HG02870 (cell line): ENCODE data around the gene OR52E6.

Experiments used
- ATAC-seq: cut with Tn5 transposase; IDR thresholded peaks from one replicate; pipeline ENCODE4 v1.9.1; 2021; ENCODE audit warnings: mild to moderate bottlenecking, moderate library complexity; ENCODE audit not compliant: unreplicated experiment

Gene OR52E6

DNA sequence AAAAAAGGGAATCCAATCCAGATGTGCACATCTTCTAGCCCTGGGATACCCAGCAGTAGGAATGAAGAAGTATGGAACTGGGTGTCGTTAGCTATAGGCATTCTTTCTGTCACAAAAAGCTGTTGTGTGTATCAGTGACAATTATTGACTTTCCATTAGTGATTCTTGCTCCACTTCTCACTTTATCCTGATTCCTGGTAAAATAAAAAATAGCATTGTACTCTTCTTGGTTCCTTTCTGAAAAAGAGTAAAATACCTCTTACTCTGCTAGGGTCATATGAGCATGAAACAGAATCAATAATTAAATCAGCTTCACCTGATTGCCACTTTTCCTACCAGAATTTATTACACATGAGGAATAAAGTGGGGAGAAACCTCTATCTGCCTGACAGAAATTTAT is at the start of gene OR52E6:
OR52E6 (minus strand) TSS at position 101 of the 400 bp plus-strand sequence; CDS start at position 101, 0 bp downstream.
- ATAC-seq: no peak

GRCh38 chr11:5891216-5891800 is 49.6 kb upstream of the OR52E6 start:
- no peak for ATAC-seq

GRCh38 chr11:5887661-5888060 is 46.0 kb upstream of the OR52E6 start:
- no peak for ATAC-seq

- no peak for ATAC-seq
Measured at GRCh38 chr11:5887172-5887571, 45.5 kb upstream of the OR52E6 start.

DNA sequence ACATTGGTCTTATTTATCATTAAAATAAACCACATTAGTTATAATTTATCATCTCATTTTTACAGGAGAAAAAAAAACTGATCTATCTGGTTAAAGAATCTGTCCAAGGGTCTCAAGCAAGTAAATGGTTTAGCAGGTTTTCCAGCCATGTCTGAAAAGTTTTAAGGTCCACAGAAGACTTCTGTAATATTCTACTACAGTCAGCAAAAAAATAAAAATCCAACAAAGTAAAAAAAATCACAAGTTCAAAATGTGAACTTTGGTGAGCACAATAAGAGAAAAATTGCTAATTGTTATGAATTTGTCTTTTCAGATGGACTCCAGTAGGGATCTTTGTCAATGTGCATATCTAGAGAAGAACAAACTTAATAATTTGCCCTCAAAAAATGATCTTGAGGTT is 40.1 kb upstream of the OR52E6 start:
- ATAC-seq: no peak

DNA sequence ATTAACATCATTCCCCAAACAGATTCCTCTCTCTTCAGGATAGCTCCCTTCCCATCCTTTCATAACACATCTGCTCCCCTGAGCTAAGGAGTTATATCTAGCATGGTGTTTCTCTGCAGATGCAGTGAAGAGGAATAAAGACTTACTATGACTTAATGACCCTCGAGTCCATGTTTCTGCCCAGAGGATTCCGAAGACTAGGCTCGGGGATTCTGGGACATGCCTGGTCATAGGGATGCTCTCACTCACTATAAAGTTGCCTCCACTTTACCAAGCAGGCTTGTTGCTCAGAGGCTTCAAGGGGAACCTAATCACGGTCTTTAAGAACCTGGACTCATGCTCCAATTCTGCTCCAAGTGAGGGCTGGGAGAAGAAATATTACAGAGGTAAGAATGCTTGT is 38.6 kb upstream of the OR52E6 start, which contains the start of gene OR52E4:
OR52E4 (plus strand) TSS at position 301 of the 400 bp plus-strand sequence. CDS start 3,664 bp downstream, outside the sequence.
- ATAC-seq: no peak

- ATAC-seq: no peak
Measured at GRCh38 chr11:5878564-5878963, 36.9 kb upstream of the OR52E6 start.

DNA sequence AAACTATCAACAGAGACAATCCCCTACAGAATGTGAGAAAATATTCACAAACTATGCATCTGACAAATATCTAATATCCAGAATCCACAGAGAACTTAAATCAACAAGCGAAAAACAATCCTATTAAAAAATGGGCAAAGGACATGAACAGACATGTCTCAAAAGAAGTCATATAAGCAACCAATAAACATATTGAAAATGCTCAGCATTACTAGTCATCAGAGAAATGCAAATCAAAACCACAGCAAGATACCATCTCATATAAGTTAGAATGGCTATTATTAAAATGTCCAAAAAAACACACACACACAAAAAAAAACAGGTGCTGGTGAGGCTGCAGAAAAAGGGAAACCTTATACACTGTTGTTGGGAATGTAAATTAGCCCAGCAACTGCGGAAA is 24.1 kb upstream of the OR52E6 start:
- ATAC-seq: no peak

- no peak for ATAC-seq
Measured at GRCh38 chr11:5857590-5857989, 15.9 kb upstream of the OR52E6 start, which contains the start of gene OR52E8. Gene OR52E8 (minus strand): TSS chr11:5857690. CDS start chr11:5857690, 0 bp downstream.

GRCh38 chr11:5851002-5851401 is 9.3 kb upstream of the OR52E6 start:
- no peak for ATAC-seq

GRCh38 chr11:5847711-5848110 is 6.0 kb upstream of the OR52E6 start:
- ATAC-seq: no peak

- ATAC-seq: no peak
Measured at GRCh38 chr11:5846701-5847100, 5.0 kb upstream of the OR52E6 start.

DNA sequence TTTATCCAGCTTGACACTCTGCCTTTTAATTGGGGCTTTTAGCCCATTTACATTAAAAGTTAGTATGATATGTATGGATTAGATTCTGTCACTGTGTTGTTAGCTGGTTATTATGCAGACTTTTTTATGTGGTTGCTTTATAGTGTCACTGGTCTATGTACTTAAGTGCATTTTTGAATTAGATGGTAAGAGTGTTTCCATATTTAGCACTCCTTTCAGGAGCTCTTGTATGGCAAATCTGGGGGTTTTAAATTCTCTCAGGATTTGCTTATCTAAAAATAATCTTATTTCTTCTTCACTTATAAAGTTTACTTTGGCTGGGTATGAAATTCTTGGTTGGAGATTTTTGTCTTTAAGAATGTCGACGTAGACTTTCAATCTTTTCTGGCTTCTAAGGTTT is 4.0 kb downstream of the OR52E6 start:
- no peak for ATAC-seq

DNA sequence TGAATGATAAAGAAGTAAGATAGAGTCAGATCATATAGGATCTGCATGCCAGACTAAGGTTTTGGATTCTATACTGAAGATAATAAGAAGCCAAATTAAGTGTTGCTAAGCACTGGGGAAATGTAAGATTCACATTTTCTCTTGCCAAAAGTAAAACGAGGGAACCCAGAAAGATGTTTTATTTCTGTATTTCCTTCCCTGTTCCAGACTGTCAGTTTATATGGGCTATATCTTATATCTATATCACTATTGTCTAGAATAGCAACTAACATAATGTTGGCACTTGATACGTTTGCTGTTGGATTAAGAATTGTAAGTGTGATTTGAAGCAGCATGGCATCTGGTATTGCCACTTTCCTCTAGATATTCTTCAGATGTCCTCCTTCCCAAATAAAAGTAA is 8.3 kb downstream of the OR52E6 start:
- no peak for ATAC-seq

- ATAC-seq: no peak
Measured at GRCh38 chr11:5831196-5831829, 10.4 kb downstream of the OR52E6 start.

- ATAC-seq: peak; percentile 62
Measured at GRCh38 chr11:5818245-5818886, 23.3 kb downstream of the OR52E6 start.

- no peak for ATAC-seq
Measured at GRCh38 chr11:5815534-5815933, 26.2 kb downstream of the OR52E6 start.

GRCh38 chr11:5809905-5810795 is 31.5 kb downstream of the OR52E6 start:
- ATAC-seq: no peak

- peak; percentile 17 for ATAC-seq
Measured at GRCh38 chr11:5809122-5809519, 32.6 kb downstream of the OR52E6 start.

- ATAC-seq: peak; percentile 98
Measured at GRCh38 chr11:5808500-5809121, 33.1 kb downstream of the OR52E6 start, which contains the start of gene OR52N2. Gene OR52N2 (plus strand): TSS chr11:5808924. CDS start chr11:5820336, 11,412 bp downstream.

- no peak for ATAC-seq
Measured at GRCh38 chr11:5807580-5807979, 34.1 kb downstream of the OR52E6 start.
